GM19395 (cell line): Measurements from ENCODE around the gene FLT3.
"Not testable (repeated sequence)": the region's sequence is repeated elsewhere in the genome, so short reads cannot be mapped to it uniquely, and the experiment has no call there.

Experiments
- ATAC-seq: cut with Tn5 transposase; IDR thresholded peaks from one replicate; pipeline ENCODE4 v1.9.1; 2021; ENCODE audit warnings: mild to moderate bottlenecking, moderate library complexity; ENCODE audit not compliant: unreplicated experiment

FLT3 gene

GRCh38 chr13:28101886-28102285 is 1.5 kb upstream of the FLT3 start:
- not testable (repeated sequence) for ATAC-seq

- ATAC-seq, result no peak
Measured at GRCh38 chr13:28099396-28100149, 803 bp downstream of the FLT3 start.

GRCh38 chr13:28097503-28097902 is 2.9 kb downstream of the FLT3 start:
- ATAC-seq, result no peak

- no peak for ATAC-seq
Measured at GRCh38 chr13:28094306-28094705, 6.1 kb downstream of the FLT3 start.

- no peak for ATAC-seq
Measured at GRCh38 chr13:28093881-28094280, 6.5 kb downstream of the FLT3 start.

GRCh38 chr13:28092431-28092830 is 7.9 kb downstream of the FLT3 start:
- ATAC-seq, result no peak

- no peak for ATAC-seq
Measured at GRCh38 chr13:28089065-28089464, 11.3 kb downstream of the FLT3 start.

GRCh38 chr13:28077820-28078219 is 22.6 kb downstream of the FLT3 start:
- not testable (repeated sequence) for ATAC-seq

- no peak for ATAC-seq
Measured at GRCh38 chr13:28077231-28077630, 23.1 kb downstream of the FLT3 start.

- ATAC-seq, result no peak
Measured at GRCh38 chr13:28071424-28071823, 29.0 kb downstream of the FLT3 start.

- no peak for ATAC-seq
Measured at GRCh38 chr13:28067491-28067890, 32.9 kb downstream of the FLT3 start.

GRCh38 chr13:28058866-28059613 is 41.3 kb downstream of the FLT3 start:
- no peak for ATAC-seq

GRCh38 chr13:28056970-28057712 is 43.2 kb downstream of the FLT3 start:
- ATAC-seq, result no peak

GRCh38 chr13:28056426-28056825 is 44.0 kb downstream of the FLT3 start:
- no peak for ATAC-seq

GRCh38 chr13:28055357-28055756 is 45.0 kb downstream of the FLT3 start:
- ATAC-seq, result no peak

- ATAC-seq, result no peak
Measured at GRCh38 chr13:28052945-28053344, 47.4 kb downstream of the FLT3 start.

- ATAC-seq, result peak; percentile 50
Measured at GRCh38 chr13:28049880-28050875, 50.2 kb downstream of the FLT3 start.

- no peak for ATAC-seq
Measured at GRCh38 chr13:28049215-28049614, 51.2 kb downstream of the FLT3 start.

GRCh38 chr13:28048768-28049167 is 51.6 kb downstream of the FLT3 start:
- no peak for ATAC-seq

- ATAC-seq, result peak; percentile 93
Measured at GRCh38 chr13:28047757-28048388, 52.5 kb downstream of the FLT3 start.
